ENCODE results near the gene TMEM100. TPM values are rescaled to one million over a fixed set of nuclear protein-coding genes. Genes with fewer than 3 reads are reported as not detected.

Gene TMEM100
- total and polyA plus RNA-seq, 2 donors (not counting 1 experiment from before 2014, with no cell fraction given): 1.7 to 2.2 TPM

GRCh38 chr17:55720919-55721836, 1.5 kb downstream of the TMEM100 start:
- TF ChIP-seq, protein P1, sequence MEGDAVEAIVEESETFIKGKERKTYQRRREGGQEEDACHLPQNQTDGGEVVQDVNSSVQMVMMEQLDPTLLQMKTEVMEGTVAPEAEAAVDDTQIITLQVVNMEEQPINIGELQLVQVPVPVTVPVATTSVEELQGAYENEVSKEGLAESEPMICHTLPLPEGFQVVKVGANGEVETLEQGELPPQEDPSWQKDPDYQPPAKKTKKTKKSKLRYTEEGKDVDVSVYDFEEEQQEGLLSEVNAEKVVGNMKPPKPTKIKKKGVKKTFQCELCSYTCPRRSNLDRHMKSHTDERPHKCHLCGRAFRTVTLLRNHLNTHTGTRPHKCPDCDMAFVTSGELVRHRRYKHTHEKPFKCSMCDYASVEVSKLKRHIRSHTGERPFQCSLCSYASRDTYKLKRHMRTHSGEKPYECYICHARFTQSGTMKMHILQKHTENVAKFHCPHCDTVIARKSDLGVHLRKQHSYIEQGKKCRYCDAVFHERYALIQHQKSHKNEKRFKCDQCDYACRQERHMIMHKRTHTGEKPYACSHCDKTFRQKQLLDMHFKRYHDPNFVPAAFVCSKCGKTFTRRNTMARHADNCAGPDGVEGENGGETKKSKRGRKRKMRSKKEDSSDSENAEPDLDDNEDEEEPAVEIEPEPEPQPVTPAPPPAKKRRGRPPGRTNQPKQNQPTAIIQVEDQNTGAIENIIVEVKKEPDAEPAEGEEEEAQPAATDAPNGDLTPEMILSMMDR (conservative IDR thresholded peaks at IDR 0.05 in 1 of 2, IDR thresholded peaks at IDR 0.05 in 1 of 2; ENCODE audit: low read depth in 1 of 2, low read length in 2 of 2): no peak
- TF ChIP-seq EZH2 (IDR thresholded peaks at IDR 0.05; ENCODE audit: low read length, missing control alignments): no peak
- H3K9me3 ChIP-seq (ENCODE audit: control insufficient read depth, insufficient read depth, low read depth, low read length): no peaks in the 10 kb centered on the region

GRCh38 chr17:55717898-55718735, 4.5 kb downstream of the TMEM100 start:
- Histone ChIP-seq H3K4me3 (replicated peaks in 1 of 4; ENCODE audit: control extremely low read depth in 1 of 4, insufficient read depth in 1 of 4, low read depth in 3 of 4, low read length in 4 of 4) (no peak overlapping the region), H3K9me3 (ENCODE audit: control insufficient read depth, insufficient read depth, low read depth, low read length) (no peaks in the 10 kb centered on the region), H3K27ac (ENCODE audit: insufficient read depth, low read length) (no peak overlapping the region), H3K79me2 (ENCODE audit: control insufficient read depth, insufficient read depth, low read length) (no peaks in the 10 kb centered on the region), H2AFZ (ENCODE audit: low read length) (no peak overlapping the region), H3K27me3 (ENCODE audit: control insufficient read depth, insufficient read depth, low read length) (no peaks in the 10 kb centered on the region), H3K4me1 (ENCODE audit: control insufficient read depth, extremely low read depth, insufficient read depth, low read length) (peaks cover 1% of the 10 kb centered on the region), H3K4me2 (ENCODE audit: extremely low read depth, insufficient read depth, low read length) (no peak overlapping the region), H3K9ac (ENCODE audit: insufficient read depth, low read length) (no peak overlapping the region), H3K36me3 (ENCODE audit: control insufficient read depth, insufficient read depth, low read length) (no peaks in the 10 kb centered on the region), H4K20me1 (ENCODE audit: control insufficient read depth, extremely low read depth, insufficient read depth, low read length) (no peaks in the 10 kb centered on the region)
- TF ChIP-seq EZH2 (IDR thresholded peaks at IDR 0.05; ENCODE audit: low read length, missing control alignments): no peak
- TF ChIP-seq, protein P1 (conservative IDR thresholded peaks at IDR 0.05 in 1 of 2, IDR thresholded peaks at IDR 0.05 in 1 of 2; ENCODE audit: low read depth in 1 of 2, low read length in 2 of 2): peak; percentile 74 to 78
- DNase-seq (ENCODE audit: low read depth in 2 of 2): peak; percentile 58 to 83

More at GRCh38 chr17:55720919-55721836, 1.5 kb downstream of the TMEM100 start:
- DNase-seq (ENCODE audit: low read depth in 2 of 2): no peak
- H3K9ac ChIP-seq (ENCODE audit: insufficient read depth, low read length): no peak overlapping the region
- no peaks in the 10 kb centered on the region for H3K27me3 ChIP-seq (ENCODE audit: control insufficient read depth, insufficient read depth, low read length)
- H3K4me2 ChIP-seq (ENCODE audit: extremely low read depth, insufficient read depth, low read length): peak overlapping the region; percentile 36
- H3K27ac ChIP-seq (ENCODE audit: insufficient read depth, low read length): no peak overlapping the region
- no peaks in the 10 kb centered on the region for H4K20me1 ChIP-seq (ENCODE audit: control insufficient read depth, extremely low read depth, insufficient read depth, low read length)
- peaks cover 10% of the 10 kb centered on the region for H3K4me1 ChIP-seq (ENCODE audit: control insufficient read depth, extremely low read depth, insufficient read depth, low read length)
- no peaks in the 10 kb centered on the region for H3K36me3 ChIP-seq (ENCODE audit: control insufficient read depth, insufficient read depth, low read length)
- no peaks in the 10 kb centered on the region for H3K79me2 ChIP-seq (ENCODE audit: control insufficient read depth, insufficient read depth, low read length)
- H3K4me3 ChIP-seq (replicated peaks in 1 of 4; ENCODE audit: control extremely low read depth in 1 of 4, insufficient read depth in 1 of 4, low read depth in 3 of 4, low read length in 4 of 4): peak overlapping the region in 2 of 4 experiments; percentile 55 to 59
- H2AFZ ChIP-seq (ENCODE audit: low read length): no peak overlapping the region

- no peaks in the 10 kb centered on the region for H3K4me1 ChIP-seq (ENCODE audit: control insufficient read depth, extremely low read depth, insufficient read depth, low read length)
- H4K20me1 ChIP-seq (ENCODE audit: control insufficient read depth, extremely low read depth, insufficient read depth, low read length): no peaks in the 10 kb centered on the region
- H3K9me3 ChIP-seq (ENCODE audit: control insufficient read depth, insufficient read depth, low read depth, low read length): no peaks in the 10 kb centered on the region
- no peaks in the 10 kb centered on the region for H3K36me3 ChIP-seq (ENCODE audit: control insufficient read depth, insufficient read depth, low read length)
- H3K4me2 ChIP-seq (ENCODE audit: extremely low read depth, insufficient read depth, low read length): no peak overlapping the region
- H3K27ac ChIP-seq (ENCODE audit: insufficient read depth, low read length): no peak overlapping the region
- no peaks in the 10 kb centered on the region for H3K79me2 ChIP-seq (ENCODE audit: control insufficient read depth, insufficient read depth, low read length)
- no peak for DNase-seq (ENCODE audit: low read depth in 2 of 2)
- TF ChIP-seq, protein P1 (conservative IDR thresholded peaks at IDR 0.05 in 1 of 2, IDR thresholded peaks at IDR 0.05 in 1 of 2; ENCODE audit: low read depth in 1 of 2, low read length in 2 of 2): no peak
- TF ChIP-seq EZH2 (IDR thresholded peaks at IDR 0.05; ENCODE audit: low read length, missing control alignments): no peak
- no peak overlapping the region for H3K9ac ChIP-seq (ENCODE audit: insufficient read depth, low read length)
- no peaks in the 10 kb centered on the region for H3K27me3 ChIP-seq (ENCODE audit: control insufficient read depth, insufficient read depth, low read length)
- no peak overlapping the region for H2AFZ ChIP-seq (ENCODE audit: low read length)
- no peak overlapping the region for H3K4me3 ChIP-seq (replicated peaks in 1 of 4; ENCODE audit: control extremely low read depth in 1 of 4, insufficient read depth in 1 of 4, low read depth in 3 of 4, low read length in 4 of 4)
These were observed 5.2 kb downstream of the TMEM100 start for GRCh38 chr17:55717432-55717831.
